Stomach (tissue), 9 donors: ENCODE measurements around the gene MSN. TPM values are rescaled to one million over a fixed set of nuclear protein-coding genes. Genes with fewer than 3 reads are reported as not detected.

ENCODE experiments used
- DNase-seq, 2 donors: peaks; one replicate each; pipeline versions ENCODE4 v3.0.0 to v3.0.0-alpha.2; 2013 to 2019
- H3K27ac ChIP-seq, 5 donors: fragments of 200-600 bp in 4 of 5; sonication (generic) in 4 of 5; one replicate each; pipeline ENCODE4 v1.5.1; 2013 to 2019; ENCODE audit warnings: mild to moderate bottlenecking in 1 of 5, moderate library complexity in 1 of 5
- H3K27me3 ChIP-seq, 3 donors: fragments of 200-600 bp; sonication (generic); one replicate each; pipeline ENCODE4 v1.5.1; 2017 to 2019; ENCODE audit warnings: mixed run types in 1 of 3
- H3K36me3 ChIP-seq, 4 donors: fragments of 200-600 bp; sonication (generic); 1 replicate in 3 of 4; 2 replicates in 1 of 4; pipeline ENCODE4 v1.5.1; 2016 to 2019
- H3K4me1 ChIP-seq, 4 donors: fragments of 200-600 bp; sonication (generic); one replicate each; pipeline ENCODE4 v1.5.1; 2016 to 2019
- H3K4me3 ChIP-seq, 4 donors: fragments of 200-600 bp; sonication (generic) in 3 of 4; one replicate each; pipeline ENCODE4 v1.5.1; 2016 to 2019; ENCODE audit warnings: mild to moderate bottlenecking in 1 of 4
- H3K9me3 ChIP-seq, 4 donors: fragments of 200-600 bp; sonication (generic); one replicate each; pipeline ENCODE4 v1.5.1; 2016 to 2019
- EP300 ChIP-seq: sonication (generic); formaldehyde crosslinking; IDR thresholded peaks from one replicate; pipeline ENCODE4 v1.6.1; 2017; ENCODE audit warnings: antibody characterized with exemption
- POLR2A ChIP-seq, 4 donors: fragments of 450-650 bp; IDR thresholded peaks; one replicate each; pipeline ENCODE4 v1.6.1; 2016; ENCODE audit warnings: antibody characterized with exemption in 4 of 4, control low read depth in 2 of 4, mild to moderate bottlenecking in 1 of 4, moderate library complexity in 1 of 4
- POLR2AphosphoS5 ChIP-seq, 3 donors: sonication (generic); formaldehyde crosslinking; IDR thresholded peaks; one replicate each; pipeline ENCODE4 v1.6.1; 2016; ENCODE audit warnings: antibody characterized with exemption in 3 of 3
- WGBS, 5 donors: extraction: QIAGEN DNeasy Blood & Tissue Kit in 3 of 5; methylation state at CpG; one replicate each; pipeline versions ENCODE4 v1.1.5 to v1.1.7; 2013 to 2018; 5-methylcytosine and 5-hydroxymethylcytosine counted together
- intact Hi-C: fragments of 100-400 bp; cut with DNase I; formaldehyde crosslinking; loops from one replicate; pipeline ENCODE4 v1.15.1; 2023; ENCODE audit warnings: low total_unique reads
- polyA plus RNA-seq, 3 donors: library from polyadenylated mRNA; stranded (reverse); fragments of 200-250 nt; gene quantifications; one replicate each; pipeline ENCODE4 v1.2.3, GENCODE V29; 2013
- total RNA-seq, 5 donors: library from RNA; depleted of rRNA; stranded (reverse); fragments of >200 nt; gene quantifications; one replicate each; pipeline versions ENCODE4 v1.1.0 to v1.2.3, GENCODE V29; 2014 to 2016
- TF ChIP-seq, protein P1 (sequence below), 7 experiments: fragments of 450-650 bp in 4 of 7; fragments of 200-600 bp in 3 of 7; sonication (generic) in 3 of 7; IDR thresholded peaks; one replicate each; pipeline ENCODE4 v1.5.1; 2016 to 2019; ENCODE audit warnings: antibody characterized with exemption in 7 of 7, control low read depth in 2 of 7, mild to moderate bottlenecking in 1 of 7
- donor health status: healthy with polysubstance abuse.
- donor health status: Bipolar disorder and iron deficiency.
- donor health status: healthy.

MSN gene
- total and polyA plus RNA-seq, 8 donors: 50.0 to 90.2 (median 73.1) TPM

DNA sequence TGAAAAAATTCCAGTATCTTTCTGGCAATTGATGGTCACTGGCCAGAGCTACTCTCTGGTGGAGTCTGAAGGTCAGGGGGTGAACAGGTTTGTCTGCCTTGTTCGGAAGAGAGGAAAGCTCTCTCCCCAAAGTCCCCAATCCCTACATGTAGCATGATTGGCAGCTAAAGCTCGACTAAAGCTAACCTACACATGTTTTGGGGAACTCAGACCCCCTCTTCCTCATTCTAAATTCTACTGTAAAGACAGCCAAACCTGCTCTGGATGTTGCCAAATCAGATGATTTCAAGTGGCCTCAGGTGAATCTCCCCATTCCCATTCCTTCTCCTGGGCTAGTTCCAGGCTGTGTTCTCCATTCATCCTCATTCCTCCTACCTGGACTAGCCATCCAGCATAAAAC, 84.1 kb downstream of the MSN start:
- TF ChIP-seq POLR2A (IDR thresholded peaks at IDR 0.05) (no peak), EP300 (no peak), POLR2AphosphoS5 (IDR thresholded peaks at IDR 0.05) (no peak)
- TF ChIP-seq, protein P1, sequence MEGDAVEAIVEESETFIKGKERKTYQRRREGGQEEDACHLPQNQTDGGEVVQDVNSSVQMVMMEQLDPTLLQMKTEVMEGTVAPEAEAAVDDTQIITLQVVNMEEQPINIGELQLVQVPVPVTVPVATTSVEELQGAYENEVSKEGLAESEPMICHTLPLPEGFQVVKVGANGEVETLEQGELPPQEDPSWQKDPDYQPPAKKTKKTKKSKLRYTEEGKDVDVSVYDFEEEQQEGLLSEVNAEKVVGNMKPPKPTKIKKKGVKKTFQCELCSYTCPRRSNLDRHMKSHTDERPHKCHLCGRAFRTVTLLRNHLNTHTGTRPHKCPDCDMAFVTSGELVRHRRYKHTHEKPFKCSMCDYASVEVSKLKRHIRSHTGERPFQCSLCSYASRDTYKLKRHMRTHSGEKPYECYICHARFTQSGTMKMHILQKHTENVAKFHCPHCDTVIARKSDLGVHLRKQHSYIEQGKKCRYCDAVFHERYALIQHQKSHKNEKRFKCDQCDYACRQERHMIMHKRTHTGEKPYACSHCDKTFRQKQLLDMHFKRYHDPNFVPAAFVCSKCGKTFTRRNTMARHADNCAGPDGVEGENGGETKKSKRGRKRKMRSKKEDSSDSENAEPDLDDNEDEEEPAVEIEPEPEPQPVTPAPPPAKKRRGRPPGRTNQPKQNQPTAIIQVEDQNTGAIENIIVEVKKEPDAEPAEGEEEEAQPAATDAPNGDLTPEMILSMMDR (IDR thresholded peaks at IDR 0.05): no peak
- WGBS, 5 donors: 66 to 87% (median 72%) methylated on average over 2 of the region's 2 CpGs
- Histone ChIP-seq H3K36me3 (no peaks in the 10 kb centered on the region), H3K27me3 (peaks cover 0 to 3% (median 0%) of the 10 kb centered on the region in 3 donors), H3K4me3 (no peak overlapping the region), H3K27ac (no peak overlapping the region), H3K9me3 (peaks cover 0 to 13% (median 4%) of the 10 kb centered on the region in 4 donors), H3K4me1 (no peaks in the 10 kb centered on the region)
- no peak for DNase-seq
- intact Hi-C loops: no loop called here

GRCh38 chrX:65752294-65752693, 84.8 kb downstream of the MSN start:
- DNase-seq: no peak
- 52 to 69% (median 64%) methylated on average over 2 to 3 of the region's 3 CpGs for WGBS, 5 donors
- intact Hi-C loops: no loop called here
- H3K9me3 ChIP-seq: peaks cover 0 to 13% (median 4%) of the 10 kb centered on the region in 4 donors
- H3K27me3 ChIP-seq: peaks cover 0 to 3% (median 0%) of the 10 kb centered on the region in 3 donors
- no peak overlapping the region for H3K27ac ChIP-seq
- no peaks in the 10 kb centered on the region for H3K4me1 ChIP-seq
- H3K4me3 ChIP-seq: no peak overlapping the region
- TF ChIP-seq POLR2A (IDR thresholded peaks at IDR 0.05): no peak
- TF ChIP-seq, protein P1 (IDR thresholded peaks at IDR 0.05): no peak
- no peaks in the 10 kb centered on the region for H3K36me3 ChIP-seq

DNA sequence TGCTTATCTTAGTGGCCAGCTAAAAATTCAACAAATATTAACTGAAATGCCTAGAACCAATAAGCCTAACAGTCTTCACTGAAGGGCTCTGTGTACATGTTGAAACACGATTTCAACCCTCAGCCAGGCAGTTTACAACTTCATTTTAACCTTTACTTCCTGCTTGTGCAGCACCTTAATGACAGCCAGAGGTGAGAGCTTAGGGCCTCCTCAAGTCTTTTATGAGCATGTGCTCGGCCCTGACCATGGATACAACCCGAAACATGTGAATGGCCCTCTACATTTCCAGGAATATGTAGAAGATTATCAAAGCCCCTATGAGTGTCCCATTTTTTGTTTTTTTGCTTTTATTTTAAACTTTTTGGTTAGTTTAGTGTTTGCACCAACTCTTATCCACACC, 88.3 kb downstream of the MSN start:
- Histone ChIP-seq H3K4me1 (no peaks in the 10 kb centered on the region), H3K27me3 (peaks cover 0 to under 1% (median 0%) of the 10 kb centered on the region in 3 donors), H3K4me3 (no peak overlapping the region), H3K27ac (no peak overlapping the region), H3K36me3 (no peaks in the 10 kb centered on the region), H3K9me3 (peaks cover 0 to 15% (median 6%) of the 10 kb centered on the region in 4 donors)
- peak in 1 of 2 donors; percentile 19 for DNase-seq
- TF ChIP-seq EP300 (no peak), POLR2A (IDR thresholded peaks at IDR 0.05) (no peak), POLR2AphosphoS5 (IDR thresholded peaks at IDR 0.05) (no peak)
- TF ChIP-seq, protein P1 (IDR thresholded peaks at IDR 0.05): no peak
- 54 to 61% (median 58%) methylated on average over 3 of the region's 3 CpGs for WGBS, 5 donors
- intact Hi-C loops: no loop called here

DNA sequence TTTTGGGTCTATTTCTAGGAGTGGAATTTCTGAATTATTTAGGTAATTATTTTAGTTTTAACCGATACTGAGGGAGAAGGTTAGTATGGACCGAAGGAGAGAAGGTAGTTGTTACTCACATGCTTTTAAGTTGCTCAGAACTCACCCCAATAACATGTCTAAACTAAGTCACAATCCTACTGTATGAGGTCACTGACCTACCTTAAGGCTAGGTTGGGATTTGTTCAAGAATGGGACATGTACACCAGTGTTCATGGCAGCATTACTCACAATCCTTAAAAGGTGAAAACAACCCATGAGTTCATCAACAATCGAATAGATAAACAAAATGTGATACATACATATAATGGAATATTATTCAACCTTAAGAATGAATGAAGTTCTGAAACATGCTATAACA, 90.5 kb downstream of the MSN start:
- intact Hi-C loops: no loop called here
- no peak overlapping the region for H3K4me3 ChIP-seq
- DNase-seq: no peak
- H3K9me3 ChIP-seq: peaks cover 0 to 22% (median 8%) of the 10 kb centered on the region in 4 donors
- TF ChIP-seq, protein P1 (IDR thresholded peaks at IDR 0.05): no peak
- TF ChIP-seq POLR2A (IDR thresholded peaks at IDR 0.05) (no peak), POLR2AphosphoS5 (IDR thresholded peaks at IDR 0.05) (no peak), EP300 (no peak)
- 77 to 96% (median 88%) methylated on average over 3 of the region's 3 CpGs for WGBS, 5 donors
- no peaks in the 10 kb centered on the region for H3K4me1 ChIP-seq
- H3K36me3 ChIP-seq: no peaks in the 10 kb centered on the region
- no peak overlapping the region for H3K27ac ChIP-seq
- H3K27me3 ChIP-seq: no peaks in the 10 kb centered on the region
